Inflammatory macrophage (primary cell): ENCODE data around the gene IL22.

Experiments used
- DNase-seq, 2 donors: peaks; one replicate each; pipeline ENCODE4 v3.0.0-alpha.2; 2020 to 2022

Gene IL22

GRCh38 chr12:68264158-68264855 lies 10.9 kb upstream of the IL22 start:
- peak in 1 of 2 donors; percentile 21 for DNase-seq

- DNase-seq = no peak
These were observed 10.0 kb upstream of the IL22 start for GRCh38 chr12:68263366-68263765.

- DNase-seq = no peak
These were observed 8.5 kb upstream of the IL22 start for GRCh38 chr12:68261896-68262295.

- no peak for DNase-seq
These were observed 6.7 kb upstream of the IL22 start for GRCh38 chr12:68260153-68260552.

GRCh38 chr12:68259318-68259940 lies 6.0 kb upstream of the IL22 start:
- DNase-seq = no peak

GRCh38 chr12:68252077-68252476 lies 1.3 kb downstream of the IL22 start:
- no peak for DNase-seq

- no peak for DNase-seq
These were observed 3.0 kb downstream of the IL22 start for GRCh38 chr12:68250454-68250853.

GRCh38 chr12:68247785-68248184 lies 5.6 kb downstream of the IL22 start:
- DNase-seq = no peak

GRCh38 chr12:68246350-68246749 lies 7.1 kb downstream of the IL22 start:
- no peak for DNase-seq

- DNase-seq = no peak
These were observed 8.0 kb downstream of the IL22 start for GRCh38 chr12:68245180-68246021.

- DNase-seq = no peak
These were observed 10.6 kb downstream of the IL22 start for GRCh38 chr12:68242777-68243176.

GRCh38 chr12:68240975-68241374 lies 12.4 kb downstream of the IL22 start:
- DNase-seq = peak; percentile 70 to 78

GRCh38 chr12:68240079-68240478 lies 13.3 kb downstream of the IL22 start:
- peak in 1 of 2 donors; percentile 14 for DNase-seq

- no peak for DNase-seq
These were observed 14.0 kb downstream of the IL22 start for GRCh38 chr12:68239309-68239982.

GRCh38 chr12:68237619-68238018 lies 15.8 kb downstream of the IL22 start:
- DNase-seq = no peak

GRCh38 chr12:68237078-68237477 lies 16.3 kb downstream of the IL22 start:
- peak in 1 of 2 donors; percentile 35 for DNase-seq

- no peak for DNase-seq
These were observed 16.9 kb downstream of the IL22 start for GRCh38 chr12:68236421-68237059.

GRCh38 chr12:68235576-68235975 lies 17.8 kb downstream of the IL22 start:
- DNase-seq = no peak

- no peak for DNase-seq
These were observed 19.3 kb downstream of the IL22 start for GRCh38 chr12:68234140-68234539.

- no peak for DNase-seq
These were observed 19.9 kb downstream of the IL22 start for GRCh38 chr12:68233498-68233897.

GRCh38 chr12:68231691-68232090 lies 21.7 kb downstream of the IL22 start:
- DNase-seq = no peak

GRCh38 chr12:68231229-68231628 lies 22.2 kb downstream of the IL22 start:
- no peak for DNase-seq
